Stomach (tissue), 4 donors: ENCODE measurements around the gene ACSF3.

ENCODE experiments used
- EP300 ChIP-seq: sonication (generic); formaldehyde crosslinking; IDR thresholded peaks from one replicate; pipeline ENCODE4 v1.6.1; 2017; ENCODE audit warnings: antibody characterized with exemption
- POLR2AphosphoS5 ChIP-seq, 3 donors: sonication (generic); formaldehyde crosslinking; IDR thresholded peaks; one replicate each; pipeline ENCODE4 v1.6.1; 2016; ENCODE audit warnings: antibody characterized with exemption in 3 of 3
- TF ChIP-seq, protein P1 (sequence below), 7 experiments: fragments of 450-650 bp in 4 of 7; fragments of 200-600 bp in 3 of 7; sonication (generic) in 3 of 7; IDR thresholded peaks; one replicate each; pipeline ENCODE4 v1.5.1; 2016 to 2019; ENCODE audit warnings: antibody characterized with exemption in 7 of 7, control low read depth in 2 of 7, mild to moderate bottlenecking in 1 of 7

DNA sequence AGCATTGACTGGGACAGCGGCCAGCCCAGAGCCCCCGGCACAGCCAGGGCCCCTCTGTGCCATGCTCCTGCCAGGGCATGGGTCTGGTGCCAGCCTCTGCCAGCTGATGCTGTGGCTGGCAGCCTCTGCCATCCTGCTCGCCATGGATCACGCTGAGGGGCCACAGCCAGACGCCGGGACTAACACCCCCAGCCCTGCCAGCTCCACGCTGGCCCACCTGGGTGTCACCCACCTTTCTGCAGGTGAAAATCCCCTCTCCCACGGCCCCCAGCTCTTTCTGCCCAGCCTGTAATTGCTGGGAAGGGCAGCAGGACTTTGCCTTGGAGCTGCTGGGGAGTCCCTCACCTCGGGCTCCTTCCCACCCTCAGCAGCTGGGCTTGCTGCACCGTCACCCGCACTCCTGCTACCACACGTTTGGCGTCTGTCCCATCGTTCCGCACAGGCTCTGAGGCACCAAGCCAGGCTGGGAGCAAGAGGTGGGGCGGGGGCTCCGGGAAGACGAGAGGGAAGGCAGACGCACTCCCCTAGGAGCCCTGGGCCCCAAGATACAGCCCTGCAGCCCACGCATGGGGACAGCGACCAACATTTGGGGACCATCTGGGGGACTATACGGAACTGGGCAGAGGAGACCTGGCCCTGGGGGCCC lies 42.0 kb upstream of the ACSF3 start:
- TF ChIP-seq POLR2AphosphoS5 (IDR thresholded peaks at IDR 0.05) (no peak), EP300 (no peak)
- TF ChIP-seq, protein P1, sequence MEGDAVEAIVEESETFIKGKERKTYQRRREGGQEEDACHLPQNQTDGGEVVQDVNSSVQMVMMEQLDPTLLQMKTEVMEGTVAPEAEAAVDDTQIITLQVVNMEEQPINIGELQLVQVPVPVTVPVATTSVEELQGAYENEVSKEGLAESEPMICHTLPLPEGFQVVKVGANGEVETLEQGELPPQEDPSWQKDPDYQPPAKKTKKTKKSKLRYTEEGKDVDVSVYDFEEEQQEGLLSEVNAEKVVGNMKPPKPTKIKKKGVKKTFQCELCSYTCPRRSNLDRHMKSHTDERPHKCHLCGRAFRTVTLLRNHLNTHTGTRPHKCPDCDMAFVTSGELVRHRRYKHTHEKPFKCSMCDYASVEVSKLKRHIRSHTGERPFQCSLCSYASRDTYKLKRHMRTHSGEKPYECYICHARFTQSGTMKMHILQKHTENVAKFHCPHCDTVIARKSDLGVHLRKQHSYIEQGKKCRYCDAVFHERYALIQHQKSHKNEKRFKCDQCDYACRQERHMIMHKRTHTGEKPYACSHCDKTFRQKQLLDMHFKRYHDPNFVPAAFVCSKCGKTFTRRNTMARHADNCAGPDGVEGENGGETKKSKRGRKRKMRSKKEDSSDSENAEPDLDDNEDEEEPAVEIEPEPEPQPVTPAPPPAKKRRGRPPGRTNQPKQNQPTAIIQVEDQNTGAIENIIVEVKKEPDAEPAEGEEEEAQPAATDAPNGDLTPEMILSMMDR (IDR thresholded peaks at IDR 0.05) = no peak
